Stimulated activated CD4-positive, alpha-beta T cell treated with anti-CD3 and anti-CD28 coated beads, Interleukin-1b, Interleukin-23, amount 100 ng/mL, for 4 hours (primary cell): ENCODE measurements around the gene ASB18.
A peak's percentile ranks its signal among the peaks of the same experiment; 100 is the strongest.

ENCODE experiments used
- DNase-seq, 2 donors: peaks; one replicate each; pipeline ENCODE4 v3.0.0-alpha.2; 2020; ENCODE audit warnings: low read depth in 2 of 2

ASB18 gene

GRCh38 chr2:236208019-236208926, 55.9 kb downstream of the ASB18 start:
- no peak for DNase-seq

- no peak for DNase-seq
These were observed 56.7 kb downstream of the ASB18 start for GRCh38 chr2:236207472-236207871.

- no peak for DNase-seq
These were observed 58.1 kb downstream of the ASB18 start for GRCh38 chr2:236205867-236206645.

GRCh38 chr2:236204953-236205352, 59.3 kb downstream of the ASB18 start:
- no peak for DNase-seq

- DNase-seq, result no peak
These were observed 63.8 kb downstream of the ASB18 start for GRCh38 chr2:236200378-236200777.

- DNase-seq, result no peak
These were observed 67.8 kb downstream of the ASB18 start for GRCh38 chr2:236196366-236196765.

- no peak for DNase-seq
These were observed 68.5 kb downstream of the ASB18 start for GRCh38 chr2:236195726-236196125.

- no peak for DNase-seq
These were observed 69.4 kb downstream of the ASB18 start for GRCh38 chr2:236194786-236195185.

- DNase-seq, result no peak
These were observed 71.2 kb downstream of the ASB18 start for GRCh38 chr2:236193026-236193425.

GRCh38 chr2:236190674-236191073, 73.5 kb downstream of the ASB18 start:
- DNase-seq, result no peak

GRCh38 chr2:236184701-236185100, 79.5 kb downstream of the ASB18 start:
- DNase-seq, result no peak

- peak in 1 of 2 donors; percentile 25 for DNase-seq
These were observed 83.3 kb downstream of the ASB18 start for GRCh38 chr2:236180831-236181453.

- no peak for DNase-seq
These were observed 84.0 kb downstream of the ASB18 start for GRCh38 chr2:236180076-236180816.

GRCh38 chr2:236179236-236180075, 84.8 kb downstream of the ASB18 start:
- DNase-seq, result no peak

GRCh38 chr2:236178890-236179235, 85.3 kb downstream of the ASB18 start:
- DNase-seq, result no peak

GRCh38 chr2:236177967-236178889, 86.0 kb downstream of the ASB18 start:
- DNase-seq, result peak; percentile 3 to 24

GRCh38 chr2:236177604-236177966, 86.6 kb downstream of the ASB18 start:
- no peak for DNase-seq

GRCh38 chr2:236176951-236177350, 87.3 kb downstream of the ASB18 start:
- no peak for DNase-seq

- no peak for DNase-seq
These were observed 87.8 kb downstream of the ASB18 start for GRCh38 chr2:236176417-236176816.
